DMS 273 treated with DMSO at 0.1 percent for 48 hours (cell line): ENCODE results near the gene GRK5.
"Not testable (repeated sequence)": the region's sequence is repeated elsewhere in the genome, so short reads cannot be mapped to it uniquely, and the experiment has no call there.

Source experiments
- DNase-seq: peaks from one replicate; lab custom pipeline; 2025; lab: John Stamatoyannopoulos, UW

GRK5 gene

DNA sequence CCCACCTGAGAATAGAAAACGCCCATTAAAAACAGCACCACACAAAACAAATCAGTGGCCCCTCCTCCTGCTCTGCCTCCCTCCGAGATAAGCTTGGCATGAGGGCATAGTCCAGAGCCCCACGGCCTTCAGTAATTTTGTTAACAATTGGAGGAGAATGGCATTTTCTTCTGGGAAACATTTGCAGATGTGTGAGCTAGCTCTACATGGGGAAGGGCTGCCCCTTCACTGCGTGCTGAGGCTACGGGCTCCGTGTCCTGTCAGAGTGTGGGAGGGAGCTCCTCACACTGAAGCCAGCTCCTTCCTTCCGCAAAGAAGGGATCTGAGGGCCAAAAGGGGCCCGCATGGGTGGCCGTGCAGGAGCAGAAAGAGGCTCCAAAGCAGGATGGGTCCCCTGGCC is 15.2 kb downstream of the GRK5 start:
- DNase-seq, result no peak

DNA sequence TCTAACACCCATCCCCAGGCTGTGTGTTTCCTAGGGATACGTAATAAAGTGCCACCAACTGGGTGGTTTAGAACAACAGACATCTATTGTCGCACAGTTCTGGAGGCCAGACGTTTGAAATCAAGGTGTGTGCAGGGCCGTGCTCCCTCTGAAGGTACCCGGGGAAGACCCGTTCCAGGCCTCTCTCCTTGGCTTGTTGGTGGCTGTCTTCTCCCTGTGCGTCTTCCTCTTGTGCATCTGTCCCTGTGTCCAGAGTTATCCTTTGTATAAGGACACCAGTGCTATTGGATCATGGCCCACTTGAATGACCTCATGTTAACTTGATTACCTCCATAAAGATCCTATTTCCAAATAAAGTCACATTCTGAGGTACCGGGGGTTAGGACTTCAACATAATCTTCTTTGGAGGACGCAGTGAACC is 15.6 kb downstream of the GRK5 start:
- no peak for DNase-seq

- no peak for DNase-seq
Observed at GRCh38 chr10:119225083-119225658, 17.8 kb downstream of the GRK5 start.

GRCh38 chr10:119227825-119228224 is 20.5 kb downstream of the GRK5 start:
- no peak for DNase-seq

- no peak for DNase-seq
Observed at GRCh38 chr10:119231654-119232053, 24.3 kb downstream of the GRK5 start.

GRCh38 chr10:119232439-119232838 is 25.1 kb downstream of the GRK5 start:
- not testable (repeated sequence) for DNase-seq

GRCh38 chr10:119233123-119233820 is 25.9 kb downstream of the GRK5 start:
- no peak for DNase-seq

DNA sequence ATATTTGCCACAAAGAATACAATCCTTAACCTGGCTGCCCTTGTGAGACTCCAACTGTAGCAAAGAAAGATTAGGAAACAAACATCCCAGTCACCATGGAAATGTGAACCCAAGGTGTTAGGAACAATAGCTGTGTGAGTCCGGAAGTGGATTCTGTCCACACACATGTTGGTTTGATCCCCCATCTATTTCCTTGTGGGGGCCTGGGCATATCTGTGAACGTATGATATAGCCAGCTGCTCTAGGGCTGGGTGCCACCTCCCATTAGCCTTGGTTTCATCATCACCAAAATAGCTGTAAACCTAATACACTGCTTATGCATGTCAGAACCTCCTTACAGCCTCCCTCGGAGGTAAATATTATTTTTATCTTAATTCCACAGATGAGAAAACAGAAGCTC is 26.4 kb downstream of the GRK5 start:
- peak; percentile 36 for DNase-seq

DNA sequence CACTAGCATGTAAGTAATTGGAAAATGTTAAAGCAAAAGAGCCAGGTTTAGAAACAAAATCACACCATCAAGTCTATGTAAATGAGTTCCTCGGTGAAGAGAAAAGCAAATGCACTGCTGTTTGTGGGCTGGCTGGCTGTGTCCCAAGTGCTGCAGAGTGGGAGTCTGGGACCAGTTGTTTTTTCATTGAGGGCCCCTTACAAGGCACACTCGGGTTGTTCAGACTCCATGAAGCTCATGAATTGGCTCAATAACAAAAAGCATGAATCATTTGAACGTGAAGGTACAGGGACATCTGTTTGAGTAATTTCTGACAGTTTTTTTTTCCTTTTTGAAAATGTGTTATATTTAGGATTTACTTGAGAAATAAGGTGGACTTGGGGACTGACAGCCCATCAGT is 28.0 kb downstream of the GRK5 start:
- peak; percentile 81 for DNase-seq

- peak; percentile 18 for DNase-seq
Observed at GRCh38 chr10:119237722-119238436, 30.5 kb downstream of the GRK5 start.

- no peak for DNase-seq
Observed at GRCh38 chr10:119238577-119238976, 31.2 kb downstream of the GRK5 start.

DNA sequence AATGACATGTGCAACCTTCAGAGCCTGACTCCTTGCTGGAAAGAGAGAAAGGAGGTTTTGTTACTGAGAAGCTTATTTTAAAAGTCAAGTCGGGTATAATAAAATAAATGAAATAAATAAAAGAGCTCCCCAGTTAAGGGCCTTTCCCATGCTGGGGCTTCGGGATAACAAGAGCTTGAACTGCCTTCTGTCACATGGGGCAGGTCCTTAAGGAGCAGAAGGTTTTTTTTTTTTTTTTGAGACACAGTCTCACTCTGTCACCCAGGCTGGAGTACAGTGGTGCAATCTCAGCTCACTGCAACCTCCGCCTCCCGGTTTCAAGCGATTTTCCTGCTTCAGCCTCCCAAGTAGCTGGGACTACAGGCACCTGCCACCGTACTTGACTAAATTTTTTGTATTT is 31.6 kb downstream of the GRK5 start:
- not testable (repeated sequence) for DNase-seq

GRCh38 chr10:119239630-119240029 is 32.3 kb downstream of the GRK5 start:
- DNase-seq, result not testable (repeated sequence)

DNA sequence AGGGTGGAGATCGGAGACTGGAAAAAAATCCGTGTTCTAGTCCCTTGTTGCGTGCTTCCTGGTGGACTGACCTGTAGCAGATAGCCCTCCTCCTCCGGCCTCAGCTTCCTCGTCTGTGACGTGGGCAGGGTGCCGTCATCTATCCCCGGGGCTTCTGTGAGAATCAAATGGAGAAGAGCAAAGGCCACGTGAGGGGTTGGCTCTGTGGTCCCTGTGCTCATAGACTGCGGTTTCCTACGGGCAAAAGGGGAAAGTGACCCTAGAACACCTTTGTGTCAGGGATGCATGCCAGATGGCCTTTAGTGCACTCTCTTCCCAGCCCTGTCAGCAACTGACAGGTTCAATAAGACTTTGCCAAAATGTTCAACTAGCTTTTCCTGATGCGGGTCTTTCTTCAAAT is 33.7 kb downstream of the GRK5 start:
- no peak for DNase-seq

DNA sequence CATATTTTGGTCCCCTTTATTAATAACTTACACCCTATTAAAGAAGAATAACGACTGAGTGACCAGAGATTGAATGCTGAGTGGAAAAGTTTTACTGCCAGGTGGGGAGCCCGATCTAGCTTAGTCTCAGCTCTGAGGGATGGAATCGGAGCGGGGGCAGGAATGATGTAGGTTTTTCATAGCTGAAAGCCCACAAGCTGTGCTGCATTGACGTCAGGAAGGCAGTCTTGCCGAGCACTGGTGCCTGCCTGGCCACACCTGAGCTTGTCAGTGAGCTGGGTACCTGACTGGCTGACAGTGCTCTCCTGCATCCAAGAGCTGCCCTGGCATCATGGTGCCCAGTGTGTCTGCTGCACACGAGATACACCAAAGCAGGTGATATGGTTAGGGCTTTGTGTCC is 34.8 kb downstream of the GRK5 start:
- DNase-seq, result no peak

GRCh38 chr10:119243488-119243887 is 36.1 kb downstream of the GRK5 start:
- DNase-seq, result no peak

DNA sequence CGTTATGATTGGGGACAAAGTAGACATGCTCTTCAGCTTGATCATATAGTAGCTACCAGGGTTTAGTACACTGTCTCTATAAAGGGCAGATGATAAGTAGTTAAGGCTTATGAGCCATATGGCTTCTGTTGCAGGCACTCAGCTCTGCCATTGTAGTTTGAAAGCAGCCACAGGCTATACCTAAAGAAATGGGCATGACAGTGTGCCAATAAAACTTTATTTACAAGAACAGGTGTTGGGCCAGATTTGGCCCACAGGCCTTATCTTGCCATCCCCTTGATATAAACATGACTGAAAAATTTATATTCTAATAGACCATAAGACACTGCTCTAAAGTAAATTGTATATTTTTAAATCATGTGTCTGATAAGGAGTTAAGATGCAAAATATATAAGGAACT is 36.6 kb downstream of the GRK5 start:
- peak; percentile 21 for DNase-seq

DNA sequence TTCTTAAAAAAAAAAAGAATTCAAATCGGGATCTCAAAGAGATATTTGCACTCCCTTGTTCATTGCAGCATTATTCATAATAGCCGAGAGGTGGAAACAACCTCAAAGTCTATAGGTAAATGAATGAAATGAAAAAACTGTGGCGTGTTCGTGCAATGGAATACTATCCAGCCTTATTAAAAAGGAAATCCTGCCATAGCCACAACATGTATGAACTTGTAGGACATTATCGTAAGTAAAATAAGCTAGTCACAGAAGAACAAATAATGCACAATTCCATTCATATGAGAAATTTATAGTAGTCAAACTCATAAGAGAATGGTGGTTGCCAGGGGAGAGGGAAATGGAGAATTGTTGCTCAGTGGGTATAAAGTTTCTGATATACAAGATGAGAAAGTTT is 37.9 kb downstream of the GRK5 start:
- no peak for DNase-seq

GRCh38 chr10:119246862-119247549 is 39.6 kb downstream of the GRK5 start:
- peak; percentile 27 for DNase-seq

- DNase-seq, result no peak
Observed at GRCh38 chr10:119247550-119247894, 40.2 kb downstream of the GRK5 start.

GRCh38 chr10:119248184-119248583 is 40.8 kb downstream of the GRK5 start:
- no peak for DNase-seq

- DNase-seq, result no peak
Observed at GRCh38 chr10:119248681-119249080, 41.3 kb downstream of the GRK5 start.
